ENCODE results near the gene PRKCA.

The PRKCA gene

DNA sequence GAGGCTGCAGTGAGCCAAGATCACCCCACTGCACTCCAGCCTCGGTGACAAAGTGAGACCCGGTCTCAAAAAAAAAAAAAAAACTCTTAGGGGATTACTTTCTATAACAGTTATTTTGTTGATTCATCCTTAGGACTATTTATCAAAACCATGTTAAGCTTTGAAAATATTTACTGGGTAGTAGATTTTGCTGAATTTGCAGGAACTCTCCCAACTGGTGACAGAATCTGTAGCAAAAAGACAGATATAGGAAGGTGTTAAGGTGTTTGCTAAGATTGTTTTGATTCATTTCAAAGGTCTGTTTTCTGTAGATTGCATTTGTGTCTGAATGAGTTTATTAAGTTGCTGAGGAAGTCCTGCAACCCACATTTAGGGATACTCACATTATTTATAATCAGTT lies 192.6 kb downstream of the PRKCA start:
- no peak for DNase-seq

DNA sequence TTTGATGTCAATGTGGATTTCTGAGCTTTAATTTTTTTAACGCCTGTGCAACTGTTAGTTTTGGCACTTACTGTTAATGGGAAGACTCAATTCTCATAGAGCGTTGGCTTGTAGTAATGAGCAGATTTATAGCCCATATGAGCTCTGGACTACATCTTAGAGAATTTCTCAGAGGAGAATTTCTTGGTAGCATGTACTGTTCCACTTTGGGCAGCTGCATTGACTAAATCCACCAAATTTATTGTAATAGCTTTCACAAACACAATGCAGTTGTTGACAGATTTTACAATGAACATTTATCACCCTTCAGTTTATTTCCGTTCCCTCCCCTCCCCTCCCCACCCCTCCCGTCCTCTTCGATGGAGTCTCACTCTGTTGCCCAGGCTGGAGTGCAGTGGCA lies 193.9 kb downstream of the PRKCA start:
- DNase-seq, result no peak

DNA sequence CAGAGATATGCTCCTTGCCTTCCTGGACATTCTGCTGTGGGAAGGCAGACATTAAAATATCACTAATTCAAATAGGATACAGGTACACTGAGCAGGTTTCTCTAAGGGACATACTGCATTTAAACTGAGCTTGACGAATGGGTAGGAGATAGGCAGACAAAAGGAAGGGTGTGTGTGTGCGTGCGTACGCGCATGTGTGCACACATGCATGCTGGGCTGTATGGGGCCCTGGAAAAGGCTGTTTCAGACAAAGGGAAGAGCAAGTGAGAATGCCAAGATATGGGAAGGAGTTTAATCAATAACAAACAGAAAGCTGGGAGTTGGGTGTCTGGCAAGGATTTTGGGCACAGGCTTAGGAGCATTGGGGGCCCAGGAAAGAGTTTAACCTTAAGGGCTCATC lies 196.2 kb downstream of the PRKCA start:
- no peak for DNase-seq

DNA sequence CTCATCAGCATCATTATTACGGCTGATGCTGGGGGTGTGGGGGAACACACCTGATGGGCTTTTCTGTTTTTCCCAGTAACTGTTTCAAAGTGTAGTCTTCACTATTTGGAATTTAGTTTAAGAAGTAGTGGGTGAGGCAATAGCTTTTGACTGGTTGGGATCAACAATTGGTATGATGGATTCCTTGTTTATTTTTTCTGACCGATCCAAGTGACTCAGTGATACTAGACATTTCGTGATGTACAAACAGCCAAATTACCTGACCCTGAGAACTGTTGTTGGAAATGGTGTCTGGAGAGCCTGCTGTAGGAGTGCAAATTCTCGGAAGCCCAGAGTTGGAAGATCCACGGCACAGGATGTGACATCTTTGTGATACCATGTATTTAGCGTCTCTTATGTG lies 204.2 kb downstream of the PRKCA start:
- DNase-seq, result no peak

DNA sequence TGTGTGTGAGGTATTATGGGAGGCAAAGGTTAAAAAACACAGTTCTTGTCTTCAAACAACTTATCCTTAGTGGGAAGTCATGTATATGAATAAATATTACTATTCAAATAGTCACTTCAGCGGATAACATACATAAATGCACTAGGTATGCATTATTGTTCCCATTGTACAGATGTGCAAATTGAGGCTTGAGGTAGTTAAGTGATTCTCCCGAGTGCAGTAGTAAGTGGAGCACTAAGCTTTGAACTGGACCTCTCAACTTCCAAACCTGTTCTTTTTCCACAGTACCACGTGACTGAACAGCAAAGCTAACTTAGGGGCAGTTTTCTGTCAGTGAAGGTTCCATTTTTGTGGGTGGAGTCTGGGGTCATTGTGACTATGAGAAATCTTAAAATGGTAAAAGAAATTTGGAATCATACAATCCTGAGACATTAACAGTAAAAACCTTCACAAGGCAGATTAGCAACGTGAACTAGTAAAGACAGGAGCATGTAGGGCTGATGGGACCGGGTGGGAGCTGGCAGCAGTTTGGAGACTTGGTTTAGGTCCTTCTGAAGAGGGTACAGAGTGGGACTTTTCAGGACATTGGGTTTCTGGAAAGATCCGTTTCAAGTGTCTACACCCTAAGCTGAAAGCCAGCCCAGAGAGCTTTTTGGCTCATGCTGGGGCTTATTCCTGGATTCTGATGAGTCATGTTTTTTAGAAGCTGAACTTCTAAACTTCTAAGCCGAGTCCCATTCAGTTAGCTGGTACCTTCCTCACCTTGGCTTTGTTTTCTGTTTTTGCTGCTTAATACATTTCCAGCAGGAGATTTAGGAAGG lies 204.9 kb downstream of the PRKCA start:
- peak; percentile 33 for DNase-seq

DNA sequence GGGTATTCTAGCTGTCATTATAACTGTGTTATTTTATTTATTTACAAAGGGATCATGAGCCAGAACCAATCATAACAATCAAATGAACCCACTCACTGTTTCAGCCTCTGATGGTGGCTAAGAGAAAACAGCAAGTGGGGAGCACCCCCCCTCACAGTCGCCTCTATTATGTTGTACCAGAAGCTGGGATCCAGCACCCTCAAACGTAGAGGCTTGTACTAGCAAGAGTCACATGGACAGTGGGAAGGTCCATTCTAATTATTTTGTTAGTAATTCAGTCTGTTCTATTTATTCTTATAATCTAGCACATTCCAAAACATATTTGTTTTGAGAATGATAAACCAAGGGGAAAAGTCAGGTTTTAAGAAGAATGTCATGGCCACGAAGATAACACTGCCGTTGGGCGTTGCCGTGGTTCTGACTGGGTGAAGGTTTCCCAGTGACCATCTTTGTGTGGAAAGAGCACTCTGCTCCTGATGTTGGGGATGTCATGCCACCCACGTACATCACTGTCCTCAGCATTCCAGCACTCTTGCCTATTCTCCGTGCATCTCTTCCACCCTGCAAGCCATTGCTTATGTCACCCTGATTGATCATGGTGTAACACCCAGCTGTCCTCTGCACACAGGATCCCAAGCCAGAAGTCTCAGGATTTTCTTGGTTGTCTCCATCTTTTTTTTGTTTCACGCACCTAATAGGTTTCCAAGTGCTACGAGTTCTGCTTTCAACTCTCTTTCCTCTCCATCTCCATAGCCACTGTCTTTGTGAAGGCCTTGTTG lies 205.8 kb downstream of the PRKCA start:
- peak; percentile 21 for DNase-seq

DNA sequence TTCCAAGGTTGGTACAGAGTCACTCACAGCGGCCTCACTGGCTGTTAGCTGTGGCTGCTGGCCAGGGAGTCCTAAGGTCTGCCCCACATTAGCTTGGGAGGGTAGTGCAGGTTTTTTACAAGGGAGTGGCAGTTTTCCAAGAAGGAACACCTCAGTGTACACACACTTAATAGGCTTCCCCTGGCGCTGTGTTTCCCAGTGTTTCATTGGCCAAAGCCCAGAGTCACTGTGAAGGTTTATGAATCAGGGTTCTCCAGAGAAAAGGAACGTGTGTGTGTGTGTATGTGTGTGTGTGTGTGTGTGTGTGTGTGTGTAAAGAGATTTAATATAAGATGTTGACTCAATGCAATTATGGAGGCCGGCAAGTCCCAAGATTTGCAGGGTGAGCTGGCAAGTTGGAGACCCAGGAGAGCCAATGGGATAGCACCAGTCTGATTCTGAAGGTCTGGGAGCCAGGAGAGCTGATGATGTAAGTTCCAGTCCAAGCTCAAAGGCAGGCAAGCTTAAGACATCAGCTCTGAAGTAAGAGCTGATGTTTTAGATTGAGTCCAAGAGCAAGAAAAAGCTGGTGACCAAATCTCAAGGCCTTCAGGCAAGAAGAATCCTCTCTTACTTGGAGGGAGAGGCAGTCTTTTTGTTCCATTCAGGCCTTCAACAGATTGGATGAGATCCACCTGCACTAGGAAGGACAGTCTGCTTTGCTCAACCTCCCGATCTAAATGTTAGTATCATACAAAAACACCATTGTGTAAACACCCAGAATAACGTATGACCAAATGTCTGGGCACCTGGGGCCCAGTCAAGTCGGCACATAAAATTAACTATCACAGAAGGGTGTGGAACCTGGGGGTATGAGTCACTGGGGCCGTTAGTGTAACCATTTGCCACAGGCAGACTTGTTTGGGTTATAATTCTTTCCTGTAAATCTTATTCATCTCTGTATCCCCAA lies 206.8 kb downstream of the PRKCA start:
- no peak for DNase-seq

DNA sequence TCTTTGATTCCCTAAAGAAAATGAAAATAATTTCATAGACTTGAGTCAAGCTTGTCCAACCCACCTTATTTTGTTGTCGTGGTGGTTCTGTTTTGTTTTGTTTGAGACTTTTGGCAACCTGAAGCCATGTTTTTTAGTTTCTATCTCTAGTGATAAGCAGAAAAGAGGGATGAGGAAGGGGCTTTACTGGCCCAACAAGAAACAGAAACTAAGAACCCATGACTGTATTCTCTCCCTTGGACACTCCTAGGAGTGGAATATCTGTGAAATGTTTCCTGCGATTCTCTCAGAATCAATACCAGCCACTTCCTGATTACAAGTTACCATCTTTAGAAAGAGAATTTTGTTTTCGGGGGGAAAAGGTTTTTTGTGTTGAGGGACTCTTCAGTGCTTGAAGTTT lies 207.5 kb downstream of the PRKCA start:
- no peak for DNase-seq

DNA sequence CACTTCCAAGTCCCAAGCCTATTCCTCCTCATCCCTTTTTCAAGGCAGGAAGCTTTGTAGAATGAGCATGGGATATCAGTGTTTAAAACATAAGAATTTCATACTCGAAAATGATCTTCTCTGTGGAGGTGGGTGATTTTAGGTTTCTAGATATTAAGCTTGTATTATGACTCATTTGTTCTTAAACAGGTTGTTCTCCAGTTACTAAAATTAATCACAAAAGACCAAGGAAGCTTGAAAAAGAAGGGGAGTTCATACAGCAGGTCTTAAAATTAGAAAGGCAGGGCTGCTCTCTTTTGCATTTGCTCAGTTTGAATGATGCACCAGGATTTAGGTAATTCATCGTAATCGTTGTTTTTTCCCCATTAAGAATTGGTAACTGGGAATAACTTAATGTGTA lies 208.7 kb downstream of the PRKCA start:
- DNase-seq, result no peak

DNA sequence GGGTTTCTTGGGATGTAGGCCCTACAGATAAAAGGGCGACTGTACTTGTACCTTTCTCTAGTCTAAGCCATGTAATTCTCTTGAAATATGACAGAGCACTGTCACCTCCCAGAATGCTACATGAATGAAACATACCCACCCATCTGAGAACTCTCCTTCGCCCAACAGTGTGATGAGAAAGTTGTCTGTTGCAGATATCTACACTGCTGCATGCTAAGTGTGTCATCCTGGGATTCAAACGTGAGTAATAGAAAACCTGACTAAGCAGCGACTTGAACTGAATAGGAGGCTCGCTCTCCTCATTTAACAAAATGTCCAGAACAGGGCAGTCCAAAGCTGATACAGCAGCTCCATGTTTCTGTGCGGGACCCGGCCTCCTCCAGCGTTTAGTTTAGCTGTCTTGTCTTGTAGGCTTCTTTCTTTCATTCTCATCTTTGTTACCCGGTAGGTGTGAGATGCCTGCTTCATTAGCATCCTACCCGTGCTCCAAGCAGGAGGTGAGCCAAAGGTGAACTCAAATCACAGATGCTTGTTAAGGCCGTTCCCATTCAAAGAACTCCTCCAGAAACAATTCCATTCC lies 211.9 kb downstream of the PRKCA start:
- DNase-seq, result no peak

DNA sequence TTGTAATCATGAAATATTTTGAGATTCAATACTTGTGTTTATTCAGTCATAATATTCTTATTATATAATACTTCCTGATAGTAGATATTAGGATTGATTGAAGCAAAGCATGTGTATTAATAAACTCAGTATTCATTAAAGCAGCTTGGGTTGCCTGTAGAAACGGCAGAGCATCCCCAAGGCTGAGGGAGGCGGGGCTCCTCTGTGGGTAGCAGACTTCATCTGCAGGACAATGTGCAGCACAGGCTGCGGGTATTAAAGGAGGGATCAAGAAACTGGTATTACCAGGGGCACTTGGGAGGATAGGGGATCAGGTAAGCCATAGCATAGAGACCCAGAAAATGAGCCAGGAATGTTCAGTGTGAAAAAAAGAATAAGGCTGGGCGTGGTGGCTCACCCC lies 213.6 kb downstream of the PRKCA start:
- DNase-seq, result no peak

DNA sequence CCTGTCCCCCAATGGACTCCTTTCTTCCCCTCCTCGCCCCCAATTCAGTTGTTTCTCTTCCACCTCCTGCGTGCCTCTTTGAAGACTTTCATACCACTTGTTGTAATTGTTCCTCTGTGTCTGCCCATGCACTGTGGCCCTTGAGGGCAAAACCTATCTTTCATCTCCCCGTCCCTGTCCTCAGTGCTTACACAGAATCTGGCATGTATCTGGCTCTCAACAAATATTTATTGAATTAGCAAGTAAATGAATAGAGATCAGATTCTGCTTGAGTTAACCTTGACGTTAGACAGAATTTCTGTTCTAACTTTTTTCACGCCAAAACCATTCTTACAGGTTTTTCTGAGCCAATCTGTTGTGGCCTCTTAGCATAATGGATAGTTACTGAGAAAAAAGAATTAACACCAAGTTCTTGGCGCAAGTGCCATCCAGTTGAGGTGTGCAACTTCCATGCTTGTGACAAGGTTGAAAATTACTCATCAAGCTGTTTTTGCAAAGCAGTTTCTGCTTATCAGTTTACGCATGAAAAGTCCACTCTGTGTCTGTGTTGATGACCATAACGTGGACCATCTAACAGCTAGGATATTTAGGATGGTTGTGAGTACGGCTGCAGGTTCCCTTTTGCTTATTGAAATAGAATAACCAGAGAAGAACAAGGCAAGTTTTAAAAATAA lies 215.1 kb downstream of the PRKCA start:
- DNase-seq, result no peak

DNA sequence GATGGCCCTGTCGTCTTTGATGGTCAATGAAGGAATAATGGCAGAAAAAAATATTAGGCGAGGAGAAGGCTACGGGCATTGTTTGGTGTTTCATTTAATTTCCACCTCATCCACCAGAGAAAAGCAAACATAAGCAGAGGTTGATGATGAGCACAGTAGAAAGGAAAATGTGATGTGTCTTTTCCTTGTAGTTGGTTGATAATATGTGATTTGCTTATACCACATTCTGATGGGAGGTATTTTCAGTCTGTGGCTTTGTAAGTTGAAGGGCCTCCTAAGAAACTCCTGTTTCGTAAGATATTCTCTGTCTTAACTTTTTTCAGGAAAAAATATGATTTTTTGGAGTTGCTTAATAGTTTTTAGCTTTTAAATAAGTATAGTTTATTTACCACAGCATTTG lies 215.7 kb downstream of the PRKCA start:
- no peak for DNase-seq

DNA sequence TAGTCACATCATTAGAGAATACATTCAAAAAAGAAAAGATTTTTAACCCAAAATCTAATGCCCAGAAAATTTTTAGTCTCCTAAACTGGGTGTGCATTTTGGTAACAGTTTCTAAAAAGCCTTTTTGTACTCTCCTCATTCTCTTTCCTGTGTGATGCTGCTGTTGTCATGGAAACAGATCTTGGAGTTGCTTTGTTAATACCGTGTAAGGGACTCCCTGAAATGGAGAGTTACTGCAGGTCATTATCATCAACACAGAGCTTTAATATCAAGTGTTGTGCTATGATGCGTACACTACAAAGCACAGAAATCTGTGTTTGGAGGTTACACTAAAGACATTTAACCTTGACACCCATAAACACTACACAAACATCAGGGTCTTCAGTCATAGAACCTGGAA lies 216.3 kb downstream of the PRKCA start:
- no peak for DNase-seq

DNA sequence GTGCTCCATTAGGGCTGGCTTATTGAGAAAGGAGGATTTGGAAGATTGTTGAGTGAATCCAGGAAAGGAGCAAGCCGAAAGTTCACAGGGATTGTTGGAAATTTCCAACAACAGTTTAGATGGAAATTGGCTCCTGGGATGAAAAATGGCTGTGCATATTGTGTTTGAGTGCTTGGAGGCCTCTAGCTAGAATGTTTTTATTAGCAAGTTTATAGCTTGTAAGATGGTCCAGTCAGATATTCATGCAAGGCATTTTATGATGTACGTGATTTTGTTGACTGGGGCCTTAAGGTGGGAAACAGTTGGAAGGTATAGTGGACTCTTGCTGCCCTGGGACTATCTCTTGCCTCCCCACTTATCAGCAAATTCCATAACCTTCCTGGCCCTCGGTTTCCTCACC lies 216.7 kb downstream of the PRKCA start:
- DNase-seq, result no peak

DNA sequence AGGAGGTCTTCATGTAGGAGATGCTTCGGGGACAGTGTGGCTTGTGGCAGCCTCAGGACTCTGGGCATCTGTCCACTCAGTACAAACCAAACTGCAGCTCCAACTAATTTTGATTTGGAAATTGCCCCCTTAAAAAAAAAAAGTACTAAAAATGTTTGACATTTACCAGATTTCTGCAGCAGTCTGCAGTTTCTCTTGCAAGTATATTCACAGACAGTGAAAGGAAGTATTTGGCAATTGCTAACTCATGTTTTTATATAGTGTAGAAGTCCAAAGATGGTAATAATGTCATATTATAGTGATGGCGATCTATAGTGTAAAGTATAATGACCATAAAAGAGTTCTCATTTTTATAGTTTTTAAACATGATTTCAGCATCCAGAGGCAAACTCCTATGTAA lies 218.6 kb downstream of the PRKCA start:
- DNase-seq, result no peak

DNA sequence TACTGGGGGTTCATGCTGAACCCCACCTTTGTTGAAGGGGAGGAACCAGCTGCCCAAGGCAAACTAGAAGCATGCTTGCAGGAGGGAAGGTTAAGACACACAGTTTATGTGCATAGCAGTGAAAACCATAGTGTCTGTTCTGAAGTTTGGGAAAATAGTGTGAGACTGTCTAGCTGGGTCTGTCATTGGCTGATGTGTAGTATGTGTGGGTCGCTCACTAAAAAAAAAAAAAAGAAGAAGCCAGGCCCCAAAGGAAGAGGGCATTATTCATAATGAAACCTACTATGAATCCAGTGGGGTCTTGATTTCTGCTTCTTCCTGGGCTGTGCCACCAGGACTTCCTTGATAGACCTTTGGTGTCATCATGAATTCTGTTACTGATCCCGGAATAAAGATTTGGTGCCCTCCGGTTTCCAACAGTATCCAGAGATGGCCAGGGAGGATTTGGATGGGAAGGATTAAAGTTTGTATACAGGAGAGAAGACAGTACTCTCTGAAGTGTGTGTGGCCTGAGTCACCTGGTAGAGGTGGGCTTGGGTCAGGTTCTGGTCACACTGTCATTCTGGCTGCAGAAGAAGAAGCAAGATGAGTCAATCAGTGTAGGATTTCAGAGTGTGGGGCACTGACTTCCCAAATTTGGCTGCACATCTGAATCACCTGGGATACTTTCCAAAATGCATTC lies 220.3 kb downstream of the PRKCA start:
- DNase-seq, result no peak

DNA sequence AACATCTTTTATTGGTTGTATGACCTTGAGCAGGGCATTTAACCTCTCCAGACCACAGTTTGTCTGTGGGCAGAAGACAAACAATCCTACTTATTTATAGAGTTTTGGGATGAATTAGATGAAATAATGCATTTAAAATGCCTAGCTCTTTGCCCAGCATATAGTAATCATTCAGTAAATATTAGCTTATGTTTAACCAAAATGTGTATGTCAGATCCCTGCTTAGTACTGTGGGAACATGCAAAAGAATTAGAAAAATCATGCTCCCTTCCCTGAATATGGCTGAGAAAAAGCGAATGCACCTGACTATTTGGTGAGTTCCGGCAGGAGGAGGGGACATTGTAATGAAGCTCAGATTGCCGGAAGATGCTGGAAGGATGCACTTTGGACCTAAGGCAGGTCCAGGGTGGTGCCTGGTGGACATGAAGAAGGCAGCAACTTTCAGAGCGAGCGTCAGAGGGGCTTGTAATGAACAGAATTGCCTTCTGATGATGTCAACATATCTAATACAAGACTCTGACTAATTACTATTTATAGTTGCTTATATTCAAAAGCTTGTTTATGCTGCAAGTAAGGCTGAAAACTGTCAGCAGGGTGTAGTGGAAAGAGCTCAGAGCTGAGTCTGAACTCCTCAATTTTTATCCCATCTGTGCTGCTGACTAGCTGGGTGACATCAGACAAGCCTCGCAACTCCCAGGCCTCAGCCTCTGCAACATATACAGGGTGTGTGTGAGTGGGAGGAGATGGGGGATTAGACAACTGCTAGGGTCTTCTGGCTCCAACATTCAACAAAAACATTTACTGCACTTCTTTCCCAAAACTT lies 221.2 kb downstream of the PRKCA start:
- no peak for DNase-seq

DNA sequence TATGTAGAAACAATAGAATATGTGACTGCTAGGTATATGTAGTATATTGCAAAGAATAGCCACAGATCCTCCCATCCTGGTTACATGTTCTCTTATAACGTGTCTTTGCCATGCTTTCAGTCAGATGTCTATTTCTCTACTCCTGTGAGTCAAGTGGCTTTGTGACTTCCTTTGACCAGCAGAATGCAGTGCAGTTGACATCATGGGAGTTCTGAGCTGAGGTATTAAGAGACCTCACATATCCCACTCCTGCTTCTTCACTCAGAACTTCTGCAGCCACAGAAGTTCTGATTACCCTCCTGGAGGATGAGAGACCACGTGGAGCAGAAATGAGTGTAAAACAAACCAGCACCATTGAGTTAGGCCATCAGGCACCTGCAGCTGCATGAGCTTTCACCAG lies 222.5 kb downstream of the PRKCA start:
- no peak for DNase-seq

DNA sequence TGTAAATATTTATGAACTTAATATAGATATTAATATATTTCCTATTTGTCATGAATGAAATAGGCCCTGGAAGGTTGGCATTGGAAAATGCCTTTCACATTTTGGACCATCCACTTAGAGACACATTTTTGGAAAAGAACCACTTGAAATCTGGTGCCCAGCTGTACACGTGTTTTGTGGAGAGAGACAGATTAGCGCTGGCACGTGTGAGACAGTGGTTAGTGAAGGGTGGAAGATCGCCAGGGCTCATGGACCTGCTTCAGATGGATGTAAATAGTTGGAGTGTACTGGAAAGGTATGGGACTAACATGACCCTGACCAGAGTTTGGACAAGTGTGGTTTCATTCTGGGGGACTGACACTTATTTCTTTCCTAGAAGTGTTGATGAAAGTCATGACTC lies 222.9 kb downstream of the PRKCA start:
- DNase-seq, result no peak

DNA sequence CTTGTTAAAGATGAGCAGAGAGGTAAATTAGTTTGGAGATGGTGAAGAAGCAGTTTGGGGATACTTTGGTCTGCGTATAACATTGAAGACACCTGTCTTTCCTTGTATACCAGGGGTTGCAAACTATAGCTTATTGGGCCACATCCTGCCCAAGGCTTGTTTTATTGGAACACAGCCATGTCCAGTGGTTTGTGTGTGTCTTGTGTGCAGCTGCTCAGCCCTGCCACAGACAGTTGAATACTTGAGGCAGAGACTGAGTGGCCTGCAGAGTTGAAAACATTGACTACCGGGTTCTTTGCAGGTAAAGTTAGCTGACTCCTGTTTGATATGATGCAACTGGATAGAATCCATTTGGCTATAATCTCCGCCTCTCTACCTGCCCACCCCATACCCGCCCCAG lies 224.4 kb downstream of the PRKCA start:
- no peak for DNase-seq
